Activated CD8-positive, alpha-beta T cell treated with anti-CD3 and anti-CD28 coated beads for 36 hours (primary cell): ENCODE data around the gene ANKRD11. TPM values are rescaled to one million over a fixed set of nuclear protein-coding genes. Genes with fewer than 3 reads are reported as not detected.
A peak's percentile ranks its signal among the peaks of the same experiment; 100 is the strongest.
"Not testable (repeated sequence)": the region's sequence is repeated elsewhere in the genome, so short reads cannot be mapped to it uniquely, and the experiment has no call there.

Experiments used
- ATAC-seq: fragments of 200-7000 bp; cut with Tn5 transposase; one replicate; pipeline ENCODE4 v1.10.0; 2021; ENCODE audit warnings: mild to moderate bottlenecking, moderate library complexity
- CTCF ChIA-PET: fragments of 350-600 bp; sonication (Branson Sonifier 250); formaldehyde crosslinking; loops from one replicate; lab custom pipeline; 2021; ENCODE audit warnings: antibody characterized with exemption; lab: Charles Lee
- POLR2A ChIA-PET: fragments of 350-600 bp; sonication (Branson Sonifier 250); formaldehyde crosslinking; loops from one replicate; lab custom pipeline; 2021; ENCODE audit warnings: antibody characterized with exemption; lab: Charles Lee
- DNase-seq: peaks from one replicate; pipeline ENCODE4 v3.0.0-alpha.2; 2020
- H3K27ac Mint-ChIP-seq: one replicate; pipeline ENCODE4 v1.8.0; 2021; ENCODE audit warnings: mild to moderate bottlenecking, mixed read lengths
- H3K27me3 Mint-ChIP-seq: one replicate; pipeline ENCODE4 v1.8.0; 2021; ENCODE audit warnings: mixed read lengths
- H3K36me3 Mint-ChIP-seq: one replicate; pipeline ENCODE4 v1.8.0; 2021; ENCODE audit warnings: low read depth, mixed read lengths
- H3K4me1 Mint-ChIP-seq: one replicate; pipeline ENCODE4 v1.8.0; 2021; ENCODE audit warnings: low read depth, mixed read lengths
- H3K4me3 Mint-ChIP-seq: one replicate; pipeline ENCODE4 v1.8.0; 2021; ENCODE audit warnings: mild to moderate bottlenecking, moderate library complexity, mixed read lengths
- H3K9me3 Mint-ChIP-seq: one replicate; pipeline ENCODE4 v1.8.0; 2021; ENCODE audit warnings: mixed read lengths
- intact Hi-C: fragments of 100-400 bp; cut with micrococcal nuclease; formaldehyde crosslinking; loops from one replicate; pipeline ENCODE4 v1.10.0; 2022
- total RNA-seq, 2 experiments: library from RNA; stranded (reverse); gene quantifications; one replicate each; pipeline ENCODE4 v1.2.3, GENCODE V29; 2021
- TF ChIP-seq, protein P1 (sequence below): fragments of 200-600 bp; IDR thresholded peaks from one replicate; pipeline ENCODE4 v1.8.0; 2022; ENCODE audit warnings: antibody characterized with exemption, mild to moderate bottlenecking

ANKRD11 gene
- total RNA-seq, 2 experiments from 2014 or later = 145 to 147 TPM

DNA sequence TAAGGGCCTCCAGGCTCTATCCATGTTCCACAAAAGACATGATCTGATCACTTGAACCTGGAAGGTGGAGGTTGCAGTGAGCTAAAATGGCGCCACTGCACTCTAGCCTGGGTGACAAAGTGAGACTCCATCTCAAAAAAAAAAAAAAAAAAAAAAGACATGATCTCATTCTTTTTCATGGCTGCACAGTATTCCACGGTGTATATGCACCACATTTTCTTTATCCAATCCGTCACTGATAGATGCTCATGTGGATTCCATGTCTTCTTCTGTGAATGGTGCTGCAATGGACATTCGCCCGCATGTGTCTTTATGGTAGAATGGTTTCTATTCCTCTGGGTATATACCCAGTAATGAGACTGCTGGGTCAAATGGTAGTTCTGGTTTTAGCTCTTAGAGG lies 124.4 kb downstream of the ANKRD11 start:
- H3K27me3 Mint-ChIP-seq = no peaks in the 10 kb centered on the region
- TF ChIP-seq, protein P1, sequence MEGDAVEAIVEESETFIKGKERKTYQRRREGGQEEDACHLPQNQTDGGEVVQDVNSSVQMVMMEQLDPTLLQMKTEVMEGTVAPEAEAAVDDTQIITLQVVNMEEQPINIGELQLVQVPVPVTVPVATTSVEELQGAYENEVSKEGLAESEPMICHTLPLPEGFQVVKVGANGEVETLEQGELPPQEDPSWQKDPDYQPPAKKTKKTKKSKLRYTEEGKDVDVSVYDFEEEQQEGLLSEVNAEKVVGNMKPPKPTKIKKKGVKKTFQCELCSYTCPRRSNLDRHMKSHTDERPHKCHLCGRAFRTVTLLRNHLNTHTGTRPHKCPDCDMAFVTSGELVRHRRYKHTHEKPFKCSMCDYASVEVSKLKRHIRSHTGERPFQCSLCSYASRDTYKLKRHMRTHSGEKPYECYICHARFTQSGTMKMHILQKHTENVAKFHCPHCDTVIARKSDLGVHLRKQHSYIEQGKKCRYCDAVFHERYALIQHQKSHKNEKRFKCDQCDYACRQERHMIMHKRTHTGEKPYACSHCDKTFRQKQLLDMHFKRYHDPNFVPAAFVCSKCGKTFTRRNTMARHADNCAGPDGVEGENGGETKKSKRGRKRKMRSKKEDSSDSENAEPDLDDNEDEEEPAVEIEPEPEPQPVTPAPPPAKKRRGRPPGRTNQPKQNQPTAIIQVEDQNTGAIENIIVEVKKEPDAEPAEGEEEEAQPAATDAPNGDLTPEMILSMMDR = no peak
- CTCF ChIA-PET = no interaction called here
- H3K4me3 Mint-ChIP-seq = no peak overlapping the region
- DNase-seq (no peak), ATAC-seq (no peak)
- peak overlapping the region; percentile 59 for H3K27ac Mint-ChIP-seq
- no peaks in the 10 kb centered on the region for H3K9me3 Mint-ChIP-seq
- POLR2A ChIA-PET = interaction anchor here (2.1 kb wide), 1 partner anchor 14 kb away, joined by 5 read pairs; no protein-coding TSS in a partner anchor
- intact Hi-C loops = no loop called here
- peaks cover 17% of the 10 kb centered on the region for H3K36me3 Mint-ChIP-seq
- peaks cover 87% of the 10 kb centered on the region for H3K4me1 Mint-ChIP-seq

DNA sequence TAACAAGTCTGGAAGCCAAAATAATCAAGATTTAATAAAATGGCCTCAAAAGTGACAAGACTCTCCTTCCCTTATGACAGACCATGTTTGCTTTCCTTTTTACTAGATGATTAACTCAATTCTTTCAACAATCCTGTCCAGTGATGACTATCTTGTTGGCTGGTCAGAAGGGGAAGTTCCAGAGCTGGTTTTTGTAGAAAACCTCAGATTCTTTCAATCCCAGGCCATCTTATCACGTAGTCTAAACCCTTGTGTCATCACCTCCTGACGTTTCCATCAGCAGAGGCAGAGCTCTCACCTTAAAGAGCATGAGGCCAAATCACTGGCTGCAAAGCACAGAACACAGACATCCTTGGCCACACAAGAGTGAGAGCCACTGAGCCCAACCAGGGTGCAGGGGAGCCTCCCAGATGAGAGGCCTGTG lies 125.3 kb downstream of the ANKRD11 start:
- Mint-ChIP-seq H3K4me3 (no peak overlapping the region), H3K4me1 (peaks cover 87% of the 10 kb centered on the region), H3K27me3 (no peaks in the 10 kb centered on the region), H3K9me3 (no peaks in the 10 kb centered on the region), H3K36me3 (peaks cover 19% of the 10 kb centered on the region), H3K27ac (peak overlapping the region; percentile 58)
- intact Hi-C loops = no loop called here
- TF ChIP-seq, protein P1 = no peak
- peak; percentile 35 for DNase-seq
- POLR2A ChIA-PET = interaction anchor here (1.0 to 2.1 kb wide), 5 partner anchors 10 to 39 kb away, joined by 3 to 5 read pairs (median 3); no protein-coding TSS in a partner anchor
- ATAC-seq = no peak
- CTCF ChIA-PET = interaction anchor here (0.6 to 1.2 kb wide), 2 partner anchors 57 to 582 kb away, joined by 3 read pairs; no protein-coding TSS in a partner anchor

DNA sequence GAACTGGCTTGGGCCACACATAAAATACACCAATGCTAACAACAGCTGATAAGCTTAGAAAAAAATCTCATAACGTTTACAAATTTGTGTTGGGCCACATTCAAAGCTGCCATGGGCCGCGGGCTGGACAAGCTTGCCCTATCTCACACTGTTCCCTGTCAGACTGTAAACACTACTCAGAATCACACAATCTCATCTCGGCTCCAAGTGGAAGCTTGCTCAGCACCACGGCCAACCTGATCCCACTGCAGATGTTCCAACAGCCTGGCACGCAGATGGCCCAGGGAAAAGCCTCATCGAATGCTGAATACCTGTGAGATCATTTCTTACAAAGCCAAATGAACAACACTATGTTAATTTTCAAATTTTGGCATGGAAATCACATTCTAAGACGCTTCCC lies 125.8 kb downstream of the ANKRD11 start:
- Mint-ChIP-seq H3K4me1 (peaks cover 87% of the 10 kb centered on the region), H3K9me3 (no peaks in the 10 kb centered on the region), H3K36me3 (peaks cover 23% of the 10 kb centered on the region), H3K27me3 (no peaks in the 10 kb centered on the region), H3K27ac (peak overlapping the region; percentile 83), H3K4me3 (no peak overlapping the region)
- ATAC-seq (no peak), DNase-seq (no peak)
- ChIA-PET CTCF (interaction anchor here (0.6 to 1.2 kb wide), 2 partner anchors 58 to 582 kb away, joined by 3 read pairs; no protein-coding TSS in a partner anchor), POLR2A (interaction anchor here (1.0 to 2.1 kb wide), 5 partner anchors 10 to 39 kb away, joined by 3 to 5 read pairs (median 3); no protein-coding TSS in a partner anchor)
- intact Hi-C loops = loop anchor here (5.0 kb wide), 1 partner anchor 78 kb away; no protein-coding TSS in a partner anchor
- TF ChIP-seq, protein P1 = no peak

DNA sequence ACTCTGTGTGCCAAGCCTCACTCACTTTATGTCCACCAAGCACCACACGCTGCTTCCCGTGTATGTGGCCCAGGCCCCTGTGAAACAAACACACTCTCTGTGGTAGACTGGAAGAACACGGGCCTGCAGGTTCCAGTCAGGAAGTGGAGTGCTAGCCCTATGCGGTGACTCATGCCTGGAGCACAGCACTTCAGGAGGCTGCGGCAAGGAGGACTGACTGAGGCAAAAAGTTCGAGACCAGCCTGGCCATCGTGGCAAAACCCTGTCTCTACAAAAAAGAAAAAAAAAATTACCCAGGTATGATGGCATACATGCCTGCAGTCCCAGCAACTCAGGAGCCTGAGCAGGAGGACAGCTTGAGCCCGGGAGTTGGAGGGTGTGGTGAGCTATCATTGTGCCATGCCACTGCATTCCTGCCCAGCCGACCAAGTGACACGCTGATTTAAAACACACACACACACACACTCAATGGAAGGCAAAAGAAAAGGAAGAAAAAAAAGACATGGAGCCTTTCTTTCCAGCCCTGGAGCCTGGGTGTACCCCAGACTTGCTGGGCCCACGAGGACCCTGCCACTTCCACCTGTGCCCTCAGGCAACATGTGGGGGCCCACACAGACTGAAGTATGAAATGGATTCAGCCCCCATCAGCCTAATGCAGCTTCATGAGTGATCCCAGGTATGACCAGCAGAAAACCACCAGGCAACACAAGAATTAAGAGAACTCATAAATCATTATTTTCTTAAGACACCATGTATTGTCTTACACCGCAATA lies 126.6 kb downstream of the ANKRD11 start:
- Mint-ChIP-seq H3K9me3 (no peaks in the 10 kb centered on the region), H3K4me3 (no peak overlapping the region), H3K36me3 (peaks cover 30% of the 10 kb centered on the region), H3K27ac (peak overlapping the region; percentile 83), H3K27me3 (no peaks in the 10 kb centered on the region), H3K4me1 (peaks cover 87% of the 10 kb centered on the region)
- ChIA-PET POLR2A (interaction anchor here (1.0 to 2.1 kb wide), 4 partner anchors 11 to 38 kb away, joined by 3 to 5 read pairs (median 3); no protein-coding TSS in a partner anchor), CTCF (interaction anchor here (1.2 kb wide), 1 partner anchor 58 kb away, joined by 3 read pairs; no protein-coding TSS in a partner anchor)
- TF ChIP-seq, protein P1 = no peak
- DNase-seq = peak; percentile 64
- intact Hi-C loops = loop anchor here (5.0 kb wide), 1 partner anchor 78 kb away; no protein-coding TSS in a partner anchor
- ATAC-seq = peak; percentile 12

DNA sequence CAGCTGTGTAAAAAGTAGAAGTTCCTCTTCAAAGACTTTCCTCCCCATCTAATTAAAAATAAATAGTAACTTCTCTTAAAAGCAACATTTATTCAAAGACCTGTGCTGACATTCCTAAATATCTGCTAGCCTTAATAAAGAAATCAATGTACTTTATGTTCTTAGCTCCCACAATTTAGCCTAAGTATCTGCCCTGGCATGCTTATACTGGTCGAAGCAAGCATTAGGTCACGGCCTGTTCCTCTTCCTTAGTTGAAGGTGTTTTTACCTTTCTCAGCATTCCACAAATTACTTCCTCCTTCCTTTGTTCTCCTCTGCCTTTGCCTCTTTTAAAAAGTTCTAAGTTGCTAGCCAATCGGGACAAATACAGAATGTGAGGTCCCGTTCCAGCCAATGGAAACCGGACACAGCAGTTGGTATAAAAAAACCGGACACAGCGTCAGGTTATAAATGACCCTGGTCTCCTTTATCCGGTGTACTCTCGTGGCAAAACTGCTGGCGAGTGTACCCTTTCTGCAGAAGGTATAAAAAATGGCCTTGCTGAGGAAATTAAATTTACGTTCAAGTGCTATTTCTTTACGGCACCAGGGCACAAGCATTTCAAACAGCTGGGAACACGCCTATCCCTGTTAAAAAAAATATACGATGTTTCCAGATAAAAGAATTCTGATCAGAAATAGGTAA lies 127.7 kb downstream of the ANKRD11 start:
- ATAC-seq, H3K4me3 Mint-ChIP-seq, H3K27me3 Mint-ChIP-seq, H3K9me3 Mint-ChIP-seq, DNase-seq: not testable (repeated sequence)
- peaks cover 36% of the 10 kb centered on the region for H3K36me3 Mint-ChIP-seq
- peak overlapping the region; percentile 83 for H3K27ac Mint-ChIP-seq
- intact Hi-C loops = loop anchor here (5.0 kb wide), 1 partner anchor 80 kb away; no protein-coding TSS in a partner anchor
- POLR2A ChIA-PET = interaction anchor here (0.9 to 2.0 kb wide), 6 partner anchors 10 to 49 kb away, joined by 3 to 10 read pairs (median 3); no protein-coding TSS in a partner anchor
- peaks cover 91% of the 10 kb centered on the region for H3K4me1 Mint-ChIP-seq
- CTCF ChIA-PET = interaction anchor here (1.5 to 3.1 kb wide), 2 partner anchors 12 to 20 kb away, joined by 3 to 12 read pairs; no protein-coding TSS in a partner anchor
